ENCODE results near the gene EXOC6B. TPM values are rescaled to one million over a fixed set of nuclear protein-coding genes. Genes with fewer than 3 reads are reported as not detected.

The EXOC6B gene
- total and polyA plus RNA-seq, 10 of the 15 experiments (the other 5 are each of a cell fraction or from before 2014, with no cell fraction given): 0.23 to 2.2 (median 1.2) TPM

DNA sequence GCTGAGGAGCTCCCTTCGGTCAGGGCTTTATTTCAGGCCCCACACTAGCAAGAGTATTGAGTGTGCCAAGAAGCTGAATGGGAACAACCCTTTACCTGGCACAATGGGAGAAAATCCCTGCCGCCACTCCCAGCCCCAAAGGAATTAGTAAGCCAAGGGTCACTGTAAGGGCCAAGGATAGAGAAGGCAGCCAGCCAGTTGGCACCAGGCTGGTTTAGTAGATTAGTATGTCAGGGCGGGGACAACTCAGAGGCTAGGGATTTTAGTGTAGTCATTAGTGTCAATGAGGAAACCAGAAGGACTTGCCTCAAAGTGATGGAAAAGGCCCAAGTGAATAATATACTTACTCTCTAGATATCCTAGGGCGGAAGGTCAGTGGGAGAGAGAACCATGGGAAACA lies 643.3 kb downstream of the EXOC6B start (continued):
- TF ChIP-seq, protein P1, sequence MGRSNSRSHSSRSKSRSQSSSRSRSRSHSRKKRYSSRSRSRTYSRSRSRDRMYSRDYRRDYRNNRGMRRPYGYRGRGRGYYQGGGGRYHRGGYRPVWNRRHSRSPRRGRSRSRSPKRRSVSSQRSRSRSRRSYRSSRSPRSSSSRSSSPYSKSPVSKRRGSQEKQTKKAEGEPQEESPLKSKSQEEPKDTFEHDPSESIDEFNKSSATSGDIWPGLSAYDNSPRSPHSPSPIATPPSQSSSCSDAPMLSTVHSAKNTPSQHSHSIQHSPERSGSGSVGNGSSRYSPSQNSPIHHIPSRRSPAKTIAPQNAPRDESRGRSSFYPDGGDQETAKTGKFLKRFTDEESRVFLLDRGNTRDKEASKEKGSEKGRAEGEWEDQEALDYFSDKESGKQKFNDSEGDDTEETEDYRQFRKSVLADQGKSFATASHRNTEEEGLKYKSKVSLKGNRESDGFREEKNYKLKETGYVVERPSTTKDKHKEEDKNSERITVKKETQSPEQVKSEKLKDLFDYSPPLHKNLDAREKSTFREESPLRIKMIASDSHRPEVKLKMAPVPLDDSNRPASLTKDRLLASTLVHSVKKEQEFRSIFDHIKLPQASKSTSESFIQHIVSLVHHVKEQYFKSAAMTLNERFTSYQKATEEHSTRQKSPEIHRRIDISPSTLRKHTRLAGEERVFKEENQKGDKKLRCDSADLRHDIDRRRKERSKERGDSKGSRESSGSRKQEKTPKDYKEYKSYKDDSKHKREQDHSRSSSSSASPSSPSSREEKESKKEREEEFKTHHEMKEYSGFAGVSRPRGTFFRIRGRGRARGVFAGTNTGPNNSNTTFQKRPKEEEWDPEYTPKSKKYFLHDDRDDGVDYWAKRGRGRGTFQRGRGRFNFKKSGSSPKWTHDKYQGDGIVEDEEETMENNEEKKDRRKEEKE (IDR thresholded peaks at IDR 0.05): no peak
- TF ChIP-seq, protein P2, sequence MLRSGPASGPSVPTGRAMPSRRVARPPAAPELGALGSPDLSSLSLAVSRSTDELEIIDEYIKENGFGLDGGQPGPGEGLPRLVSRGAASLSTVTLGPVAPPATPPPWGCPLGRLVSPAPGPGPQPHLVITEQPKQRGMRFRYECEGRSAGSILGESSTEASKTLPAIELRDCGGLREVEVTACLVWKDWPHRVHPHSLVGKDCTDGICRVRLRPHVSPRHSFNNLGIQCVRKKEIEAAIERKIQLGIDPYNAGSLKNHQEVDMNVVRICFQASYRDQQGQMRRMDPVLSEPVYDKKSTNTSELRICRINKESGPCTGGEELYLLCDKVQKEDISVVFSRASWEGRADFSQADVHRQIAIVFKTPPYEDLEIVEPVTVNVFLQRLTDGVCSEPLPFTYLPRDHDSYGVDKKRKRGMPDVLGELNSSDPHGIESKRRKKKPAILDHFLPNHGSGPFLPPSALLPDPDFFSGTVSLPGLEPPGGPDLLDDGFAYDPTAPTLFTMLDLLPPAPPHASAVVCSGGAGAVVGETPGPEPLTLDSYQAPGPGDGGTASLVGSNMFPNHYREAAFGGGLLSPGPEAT (IDR thresholded peaks at IDR 0.05; ENCODE audit: low read depth): no peak

DNA sequence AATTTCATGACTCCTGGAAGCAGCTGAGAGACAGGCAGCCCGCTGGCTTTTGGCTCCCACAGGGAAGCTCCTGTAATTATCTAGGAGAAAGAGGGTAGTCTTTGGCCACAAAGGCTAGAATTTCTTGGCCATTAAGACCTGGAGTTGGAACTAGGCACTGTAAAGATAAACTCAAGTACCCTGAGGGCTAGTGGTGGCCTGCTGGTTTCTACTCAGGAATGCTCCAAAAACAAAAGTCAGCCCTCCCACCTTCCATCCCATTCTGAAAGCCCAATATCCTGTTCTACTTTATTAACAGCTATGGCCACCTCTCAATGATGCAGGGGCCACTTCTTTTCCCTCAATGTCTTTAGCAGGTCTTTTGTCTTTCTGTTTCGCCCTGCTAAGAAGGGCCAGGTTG lies 644.2 kb downstream of the EXOC6B start:
- no peak for FAIRE-seq
- DNase-seq (ENCODE audit: low read depth, low spot score): no peak
- BruUV-seq (replicated peaks): no TSS peak
- ChIA-PET RAD21 (ENCODE audit: unreplicated experiment) (no interaction called here), CTCF (no interaction called here), POLR2A (no interaction called here), SMC1A (ENCODE audit: uncharacterized antibody, unreplicated experiment) (no interaction called here)
- H4K20me1 ChIP-seq (ENCODE audit: control insufficient read depth, insufficient read depth): no peaks in the 10 kb centered on the region
- H3K9ac ChIP-seq (ENCODE audit: control insufficient read depth, insufficient read depth, low read length): no peak overlapping the region
- 12% methylated on average over 2 of the region's 2 CpGs for WGBS (ENCODE audit: insufficient coverage, insufficient replicate concordance, low lambda C conversion rate, missing lambda C conversion rate)
- intact Hi-C loops (cut with micrococcal nuclease; ENCODE audit: unreplicated experiment): no loop called here
- H3K4me2 ChIP-seq (ENCODE audit: control insufficient read depth, insufficient read depth): no peak overlapping the region
- no peaks in the 10 kb centered on the region for H3K4me1 ChIP-seq (ENCODE audit: control insufficient read depth, insufficient read depth, low read length)
- H3K36me3 ChIP-seq (ENCODE audit: control insufficient read depth in 2 of 2, insufficient read depth in 2 of 2, low read length in 1 of 2): no peaks in the 10 kb centered on the region
- TF ChIP-seq RB1 (IDR thresholded peaks at IDR 0.05; ENCODE audit: borderline replicate concordance) (no peak), BMI1 (IDR thresholded peaks at IDR 0.05; ENCODE audit: borderline replicate concordance) (no peak), NR2C1 (IDR thresholded peaks at IDR 0.05) (no peak), CBX5 (IDR thresholded peaks at IDR 0.05; ENCODE audit: low read depth) (no peak), BCL11A (IDR thresholded peaks at IDR 0.05; ENCODE audit: low read depth, low read length) (no peak), NFYA (IDR thresholded peaks at IDR 0.05; ENCODE audit: borderline replicate concordance, low read depth, low read length) (no peak), SUZ12 (IDR thresholded peaks at IDR 0.05; ENCODE audit: unreplicated experiment) (no peak), SREBF1 (IDR thresholded peaks at IDR 0.05; ENCODE audit: low read length) (no peak), YY1 (IDR thresholded peaks at IDR 0.05; ENCODE audit: low read depth, low read length) (no peak), CREM (IDR thresholded peaks at IDR 0.05; ENCODE audit: low read depth) (no peak)
- TF ChIP-seq, protein P3, sequence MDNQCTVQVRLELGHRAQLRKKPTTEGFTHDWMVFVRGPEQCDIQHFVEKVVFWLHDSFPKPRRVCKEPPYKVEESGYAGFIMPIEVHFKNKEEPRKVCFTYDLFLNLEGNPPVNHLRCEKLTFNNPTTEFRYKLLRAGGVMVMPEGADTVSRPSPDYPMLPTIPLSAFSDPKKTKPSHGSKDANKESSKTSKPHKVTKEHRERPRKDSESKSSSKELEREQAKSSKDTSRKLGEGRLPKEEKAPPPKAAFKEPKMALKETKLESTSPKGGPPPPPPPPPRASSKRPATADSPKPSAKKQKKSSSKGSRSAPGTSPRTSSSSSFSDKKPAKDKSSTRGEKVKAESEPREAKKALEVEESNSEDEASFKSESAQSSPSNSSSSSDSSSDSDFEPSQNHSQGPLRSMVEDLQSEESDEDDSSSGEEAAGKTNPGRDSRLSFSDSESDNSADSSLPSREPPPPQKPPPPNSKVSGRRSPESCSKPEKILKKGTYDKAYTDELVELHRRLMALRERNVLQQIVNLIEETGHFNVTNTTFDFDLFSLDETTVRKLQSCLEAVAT (IDR thresholded peaks at IDR 0.05): no peak
- TF ChIP-seq, protein P4, sequence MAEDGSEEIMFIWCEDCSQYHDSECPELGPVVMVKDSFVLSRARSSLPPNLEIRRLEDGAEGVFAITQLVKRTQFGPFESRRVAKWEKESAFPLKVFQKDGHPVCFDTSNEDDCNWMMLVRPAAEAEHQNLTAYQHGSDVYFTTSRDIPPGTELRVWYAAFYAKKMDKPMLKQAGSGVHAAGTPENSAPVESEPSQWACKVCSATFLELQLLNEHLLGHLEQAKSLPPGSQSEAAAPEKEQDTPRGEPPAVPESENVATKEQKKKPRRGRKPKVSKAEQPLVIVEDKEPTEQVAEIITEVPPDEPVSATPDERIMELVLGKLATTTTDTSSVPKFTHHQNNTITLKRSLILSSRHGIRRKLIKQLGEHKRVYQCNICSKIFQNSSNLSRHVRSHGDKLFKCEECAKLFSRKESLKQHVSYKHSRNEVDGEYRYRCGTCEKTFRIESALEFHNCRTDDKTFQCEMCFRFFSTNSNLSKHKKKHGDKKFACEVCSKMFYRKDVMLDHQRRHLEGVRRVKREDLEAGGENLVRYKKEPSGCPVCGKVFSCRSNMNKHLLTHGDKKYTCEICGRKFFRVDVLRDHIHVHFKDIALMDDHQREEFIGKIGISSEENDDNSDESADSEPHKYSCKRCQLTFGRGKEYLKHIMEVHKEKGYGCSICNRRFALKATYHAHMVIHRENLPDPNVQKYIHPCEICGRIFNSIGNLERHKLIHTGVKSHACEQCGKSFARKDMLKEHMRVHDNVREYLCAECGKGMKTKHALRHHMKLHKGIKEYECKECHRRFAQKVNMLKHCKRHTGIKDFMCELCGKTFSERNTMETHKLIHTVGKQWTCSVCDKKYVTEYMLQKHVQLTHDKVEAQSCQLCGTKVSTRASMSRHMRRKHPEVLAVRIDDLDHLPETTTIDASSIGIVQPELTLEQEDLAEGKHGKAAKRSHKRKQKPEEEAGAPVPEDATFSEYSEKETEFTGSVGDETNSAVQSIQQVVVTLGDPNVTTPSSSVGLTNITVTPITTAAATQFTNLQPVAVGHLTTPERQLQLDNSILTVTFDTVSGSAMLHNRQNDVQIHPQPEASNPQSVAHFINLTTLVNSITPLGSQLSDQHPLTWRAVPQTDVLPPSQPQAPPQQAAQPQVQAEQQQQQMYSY (CRISPR knock-in tag; IDR thresholded peaks at IDR 0.05): no peak
- no peak for ATAC-seq
- no peaks in the 10 kb centered on the region for H3K9me3 ChIP-seq (replicated peaks; ENCODE audit: control insufficient read depth, insufficient read depth, low read length)
- in situ Hi-C loops (cut with MboI): no loop called here
- no peak overlapping the region for H3K4me3 ChIP-seq
- H3K27me3 ChIP-seq (replicated peaks in 1 of 2; ENCODE audit: control insufficient read depth in 2 of 2, insufficient read depth in 2 of 2, low read length in 1 of 2): no peaks in the 10 kb centered on the region
- H3K79me2 ChIP-seq (ENCODE audit: control insufficient read depth, insufficient read depth, low read length): no peaks in the 10 kb centered on the region
- H3K27ac ChIP-seq (ENCODE audit: control insufficient read depth, insufficient read depth): no peak overlapping the region
- H2AFZ ChIP-seq (ENCODE audit: control insufficient read depth, low read depth, low read length): no peak overlapping the region

Measured in GM12878 (cell line).